Aorta (tissue), 5 donors: Measurements from ENCODE around the gene HIBCH. TPM values are rescaled to one million over a fixed set of nuclear protein-coding genes. Genes with fewer than 3 reads are reported as not detected.
"Not testable (repeated sequence)": the region's sequence is repeated elsewhere in the genome, so short reads cannot be mapped to it uniquely, and the experiment has no call there.

ENCODE experiments used
- ATAC-seq: fragments of 200-7000 bp; cut with Tn5 transposase; one replicate; pipeline ENCODE4 v1.9.1; 2022; ENCODE audit warnings: moderate library complexity; ENCODE audit not compliant: low FRiP score
- DNase-seq, 2 donors: peaks; one replicate each; pipeline ENCODE4 v3.0.0-alpha.2; 2020
- H3K27ac ChIP-seq, 2 donors: one replicate each; pipeline ENCODE4 v1.5.1; 2013; ENCODE audit warnings: low read length in 2 of 2, mild to moderate bottlenecking in 2 of 2, moderate library complexity in 2 of 2, control low read depth in 1 of 2, inconsistent platforms in 1 of 2, low read depth in 1 of 2
- H3K27me3 ChIP-seq, 2 donors: one replicate each; pipeline ENCODE4 v1.6.1; 2013; ENCODE audit warnings: control low read depth in 1 of 2, low read length in 1 of 2, mild to moderate bottlenecking in 1 of 2, moderate library complexity in 1 of 2; ENCODE audit not compliant: insufficient read depth in 2 of 2, control insufficient read depth in 1 of 2
- H3K36me3 ChIP-seq, 2 donors: one replicate each; pipeline ENCODE4 v1.6.1; 2013; ENCODE audit warnings: control low read depth in 1 of 2, low read length in 1 of 2, mild to moderate bottlenecking in 1 of 2; ENCODE audit not compliant: insufficient read depth in 2 of 2, control insufficient read depth in 1 of 2
- H3K4me1 ChIP-seq, 2 donors: one replicate each; pipeline ENCODE4 v1.6.1; 2013; ENCODE audit warnings: low read length in 2 of 2, control low read depth in 1 of 2, mild to moderate bottlenecking in 1 of 2, moderate library complexity in 1 of 2; ENCODE audit not compliant: insufficient read depth in 2 of 2, control insufficient read depth in 1 of 2
- H3K4me3 ChIP-seq, 2 donors: one replicate each; pipeline ENCODE4 v1.5.1; 2013; ENCODE audit warnings: low read length in 2 of 2, control low read depth in 1 of 2, mild to moderate bottlenecking in 1 of 2
- H3K9me3 ChIP-seq: one replicate; pipeline ENCODE4 v1.6.1; 2013; ENCODE audit warnings: mild to moderate bottlenecking, low read length; ENCODE audit not compliant: control insufficient read depth
- WGBS, 2 donors: extraction: QIAGEN DNeasy Blood & Tissue Kit; methylation state at CpG; one replicate each; pipeline ENCODE4 v1.1.7; 2013; 5-methylcytosine and 5-hydroxymethylcytosine counted together
- intact Hi-C, 2 donors: fragments of 100-400 bp; cut with DNase I; formaldehyde crosslinking; loops; one replicate each; pipeline versions ENCODE4 v1.14.2 to v1.15.0; 2022
- polyA plus RNA-seq, 2 donors: library from polyadenylated mRNA; stranded (reverse); fragments of 200-250 nt; gene quantifications; one replicate each; pipeline ENCODE4 v1.2.3, GENCODE V29; 2013
- total RNA-seq, 2 donors: library from RNA; stranded (reverse); fragmentation: NEBNext Ultra II Directional; extraction: Animal tissue kit (Norgen Biotek cat#: 25700); gene quantifications; one replicate each; pipeline ENCODE4 v1.2.1, GENCODE V29; 2021
- donor health status: healthy with polysubstance abuse.
- donor health status: Bipolar disorder and iron deficiency.
- donor health status: DM: no; HTN: no; CAD: no.
- donor health status: DM: no; HTN: no; CAD: no.
- donor health status: DM: yes; HTN: yes; CAD: no.

The HIBCH gene
- total and polyA plus RNA-seq, 4 donors: 28.9 to 51.5 (median 42.3) TPM

DNA sequence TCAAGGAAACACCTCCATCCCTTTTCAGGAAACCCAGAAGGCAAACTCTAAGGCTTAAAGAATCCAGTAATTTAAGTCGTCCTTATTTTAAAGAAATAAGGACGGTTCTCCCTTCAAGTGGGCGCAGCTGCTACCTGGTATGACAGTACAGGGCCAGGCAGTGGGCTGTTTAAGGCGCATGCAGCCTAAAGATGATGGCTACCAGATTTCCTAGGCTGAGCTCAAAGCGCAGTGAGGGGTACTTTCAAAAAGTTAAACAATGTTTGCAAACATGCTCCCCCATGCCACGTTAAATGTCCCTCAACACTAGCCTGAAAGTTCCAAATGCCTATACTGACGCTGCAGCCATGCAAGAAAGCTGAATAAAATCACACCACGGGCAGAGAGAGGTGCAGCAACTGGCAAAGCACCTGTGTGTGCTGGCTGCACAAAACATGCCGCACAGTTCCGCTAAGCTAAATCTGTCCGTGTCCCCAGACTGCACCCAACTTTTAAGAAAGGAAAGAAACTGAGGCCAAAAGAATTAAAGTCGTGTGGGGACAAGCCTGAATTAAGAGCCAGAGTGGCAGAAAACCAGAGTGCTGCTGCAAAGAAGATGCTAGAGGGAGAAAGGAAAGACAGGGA, 583 bp downstream of the HIBCH start:
- peak; percentile 63 for ATAC-seq
- no peak for DNase-seq
- intact Hi-C loops: loop anchor here in 1 of 2 donors (5.0 kb wide), 2 partner anchors 37 to 52 kb away; no protein-coding TSS in a partner anchor
- H3K36me3 ChIP-seq: no peaks in the 10 kb centered on the region
- H3K4me3 ChIP-seq: peak overlapping the region; percentile 67 to 87
- 2% methylated on average over 12 of the region's 12 CpGs for WGBS, 2 donors
- peak overlapping the region in 1 of 2 donors; percentile 83 for H3K27ac ChIP-seq
- no peaks in the 10 kb centered on the region for H3K9me3 ChIP-seq
- H3K27me3 ChIP-seq: no peaks in the 10 kb centered on the region
- peaks cover 0 to 4% of the 10 kb centered on the region in 2 donors for H3K4me1 ChIP-seq

GRCh38 chr2:190318514-190318913, 1.1 kb downstream of the HIBCH start:
- Histone ChIP-seq H3K36me3 (no peaks in the 10 kb centered on the region), H3K4me3 (peak overlapping the region; percentile 67 to 87), H3K27me3 (no peaks in the 10 kb centered on the region), H3K4me1 (peaks cover 0 to 4% of the 10 kb centered on the region in 2 donors), H3K9me3 (no peaks in the 10 kb centered on the region), H3K27ac (peak overlapping the region; percentile 29 to 75)
- DNase-seq: no peak
- no peak for ATAC-seq
- WGBS, 2 donors: 12 to 16% methylated on average over 4 of the region's 4 CpGs
- intact Hi-C loops: loop anchor here in 1 of 2 donors (5.0 kb wide), 2 partner anchors 36 to 51 kb away; no protein-coding TSS in a partner anchor

- intact Hi-C loops: loop anchor here in 1 of 2 donors (5.0 kb wide), 2 partner anchors 33 to 48 kb away; no protein-coding TSS in a partner anchor
- H3K4me3 ChIP-seq: no peak overlapping the region
Measured at GRCh38 chr2:190315273-190315672, 4.4 kb downstream of the HIBCH start.

GRCh38 chr2:190313880-190314279, 5.7 kb downstream of the HIBCH start:
- Histone ChIP-seq H3K4me3 (no peak overlapping the region), H3K4me1 (peaks cover 0 to 4% of the 10 kb centered on the region in 2 donors), H3K9me3 (no peaks in the 10 kb centered on the region), H3K27ac (no peak overlapping the region), H3K27me3 (no peaks in the 10 kb centered on the region), H3K36me3 (no peaks in the 10 kb centered on the region)
- ATAC-seq: no peak
- WGBS, 2 donors: 72 to 79% methylated on average over 1 of the region's 1 CpG
- no peak for DNase-seq
- intact Hi-C loops: no loop called here

More at GRCh38 chr2:190315273-190315672, 4.4 kb downstream of the HIBCH start:
- DNase-seq (no peak), ATAC-seq (no peak)
- Histone ChIP-seq H3K36me3 (no peaks in the 10 kb centered on the region), H3K27ac (peak overlapping the region in 1 of 2 donors; percentile 45), H3K27me3 (no peaks in the 10 kb centered on the region), H3K9me3 (no peaks in the 10 kb centered on the region), H3K4me1 (peaks cover 0 to 4% of the 10 kb centered on the region in 2 donors)
- WGBS, 2 donors: 49 to 60% methylated on average over 2 of the region's 2 CpGs

DNA sequence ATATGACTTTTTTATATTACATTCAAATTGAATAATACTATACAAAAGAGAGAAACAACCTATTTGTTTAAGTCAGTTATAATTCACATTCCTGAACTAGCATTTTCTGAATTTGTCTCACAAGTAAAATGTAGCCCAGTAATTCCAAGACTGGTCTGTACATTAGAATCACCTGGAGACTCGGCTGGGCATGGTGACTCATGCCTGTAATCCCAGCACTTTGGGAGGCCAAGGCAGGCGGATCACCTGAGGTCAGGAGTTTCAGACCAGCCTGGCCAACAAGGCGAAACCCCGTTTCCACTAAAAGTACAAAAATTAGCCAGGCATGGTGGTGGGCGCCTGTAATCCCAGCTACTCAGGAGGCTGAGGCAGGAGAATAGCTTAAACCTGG, 7.0 kb downstream of the HIBCH start:
- H3K4me1 ChIP-seq, H3K36me3 ChIP-seq, ATAC-seq, H3K4me3 ChIP-seq, DNase-seq, H3K27me3 ChIP-seq, intact Hi-C loops, H3K27ac ChIP-seq, H3K9me3 ChIP-seq: not testable (repeated sequence)
- 86 to 88% methylated on average over 5 of the region's 5 CpGs for WGBS, 2 donors

DNA sequence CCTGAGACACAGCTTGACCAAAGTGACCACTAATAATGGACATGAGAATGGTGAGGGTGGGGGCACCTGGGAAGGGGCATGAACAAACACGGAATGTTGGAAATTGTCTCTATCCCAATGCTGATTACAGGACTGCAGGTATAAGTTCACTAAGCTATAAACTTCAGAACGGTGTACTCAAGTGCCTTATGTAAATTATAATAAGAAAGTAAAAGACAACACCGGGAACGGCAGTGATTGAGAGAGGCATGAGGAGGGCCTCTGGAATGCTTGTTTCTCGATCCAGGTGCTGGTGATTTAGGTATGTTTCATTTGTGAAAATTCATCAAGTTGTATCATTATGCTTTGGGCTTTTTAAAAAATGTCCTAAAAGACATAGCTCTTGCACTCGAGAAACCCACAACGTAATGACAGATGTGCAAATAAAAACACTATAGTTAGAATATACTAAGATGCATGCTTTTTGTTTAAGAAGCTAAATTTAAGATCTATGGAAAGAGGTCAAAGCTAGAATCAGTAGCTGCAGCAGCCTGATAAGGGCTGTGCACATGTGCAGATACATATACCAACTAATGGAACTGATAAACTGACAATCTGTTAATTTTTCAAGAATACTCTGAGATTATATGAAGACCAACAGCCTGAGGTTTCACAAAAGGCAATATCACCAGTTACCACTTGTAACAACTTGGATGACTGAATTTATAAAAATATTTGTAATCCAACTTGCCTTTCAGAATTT, 7.6 kb downstream of the HIBCH start:
- Histone ChIP-seq H3K27me3 (no peaks in the 10 kb centered on the region), H3K4me1 (peaks cover 0 to 7% of the 10 kb centered on the region in 2 donors), H3K9me3 (no peaks in the 10 kb centered on the region), H3K4me3 (no peak overlapping the region), H3K36me3 (no peaks in the 10 kb centered on the region), H3K27ac (no peak overlapping the region)
- 90% methylated on average over 7 of the region's 7 CpGs for WGBS, 2 donors
- DNase-seq (no peak), ATAC-seq (no peak)
- intact Hi-C loops: no loop called here

- 95 to 97% methylated on average over 1 of the region's 1 CpG for WGBS, 2 donors
- H3K27me3 ChIP-seq: no peaks in the 10 kb centered on the region
- H3K4me1 ChIP-seq: peaks cover 2% of the 10 kb centered on the region in 2 donors
- no peak overlapping the region for H3K4me3 ChIP-seq
- intact Hi-C loops: no loop called here
- no peak overlapping the region for H3K27ac ChIP-seq
- H3K9me3 ChIP-seq: no peaks in the 10 kb centered on the region
- no peaks in the 10 kb centered on the region for H3K36me3 ChIP-seq
- ATAC-seq: no peak
- no peak for DNase-seq
Measured at GRCh38 chr2:190308031-190308430, 11.6 kb downstream of the HIBCH start.

DNA sequence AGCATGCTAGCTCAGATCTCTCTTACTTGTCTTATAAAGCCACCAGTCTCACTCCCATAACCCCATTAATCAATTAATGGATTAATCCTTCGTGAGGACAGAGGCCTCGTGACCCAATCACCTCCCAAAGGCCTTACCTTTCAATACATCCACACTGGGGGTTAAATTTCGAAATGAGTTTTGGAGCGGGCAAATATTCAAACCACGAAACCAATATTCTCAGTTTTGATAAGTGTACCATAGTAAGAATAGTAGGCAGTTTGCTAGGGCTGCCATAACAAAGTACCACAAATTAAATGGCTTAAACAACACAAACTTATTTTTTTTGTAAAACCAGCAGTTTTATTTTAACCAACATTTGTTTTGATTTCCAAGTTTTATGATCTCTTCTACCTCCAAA, 15.2 kb downstream of the HIBCH start:
- intact Hi-C loops: no loop called here
- Histone ChIP-seq H3K4me3 (no peak overlapping the region), H3K4me1 (peaks cover 2% of the 10 kb centered on the region in 2 donors), H3K27ac (no peak overlapping the region), H3K27me3 (no peaks in the 10 kb centered on the region), H3K36me3 (peaks cover 0 to 4% of the 10 kb centered on the region in 2 donors), H3K9me3 (no peaks in the 10 kb centered on the region)
- ATAC-seq (no peak), DNase-seq (no peak)
- WGBS, 2 donors: 93 to 98% methylated on average over 5 of the region's 5 CpGs

GRCh38 chr2:190303647-190304046, 16.0 kb downstream of the HIBCH start:
- peaks cover 0 to 4% of the 10 kb centered on the region in 2 donors for H3K36me3 ChIP-seq
- DNase-seq (no peak), ATAC-seq (no peak)
- H3K4me3 ChIP-seq: no peak overlapping the region
- H3K27me3 ChIP-seq: no peaks in the 10 kb centered on the region
- no peaks in the 10 kb centered on the region for H3K9me3 ChIP-seq
- intact Hi-C loops: no loop called here
- H3K27ac ChIP-seq: no peak overlapping the region
- peaks cover 2% of the 10 kb centered on the region in 2 donors for H3K4me1 ChIP-seq
